HCT116 (cell line): ENCODE results near the gene TMC1. TPM values are rescaled to one million over a fixed set of nuclear protein-coding genes. Genes with fewer than 3 reads are reported as not detected.

Experiments
- ATAC-seq: fragments of 200-7000 bp; cut with Tn5 transposase; 2 replicates; pipeline ENCODE4 v1.9.1; 2020; ENCODE audit warnings: mild to moderate bottlenecking, moderate library complexity
- BruUV-seq: library from RNA; stranded (reverse); fragments of 400-500 nt; replicated peaks from 2 replicates; lab custom pipeline; 2021; lab: Mats Ljungman, UMichigan
- CTCF ChIA-PET: fragments of 300-600 bp; sonication (Branson Sonifier 250); formaldehyde crosslinking; loops from one replicate; lab custom pipeline; 2021; ENCODE audit warnings: antibody characterized with exemption; lab: Charles Lee
- POLR2A ChIA-PET: fragments of 300-600, 350-600 bp; sonication (Branson Sonifier 250); formaldehyde crosslinking; loops from one replicate; lab custom pipeline; 2021; ENCODE audit warnings: antibody characterized with exemption; lab: Charles Lee
- RAD21 ChIA-PET, 2 experiments: fragments of 300-600 bp; sonication (Branson Sonifier 250); formaldehyde crosslinking; loops; one replicate each; lab custom pipeline; 2023; ENCODE audit warnings: low total read pairs in 2 of 2; ENCODE audit not compliant: uncharacterized antibody in 2 of 2, unreplicated experiment in 2 of 2, low non-redundant PET in 1 of 2; lab: Charles Lee
- DNase-seq: peaks from one replicate; pipeline ENCODE4 v3.0.0-alpha.2; 2010; ENCODE audit warnings: low read depth, low spot score
- H2AFZ ChIP-seq: fragments of 200-600 bp; shearing (Covaris generic), sonication (generic); 2 replicates; pipeline ENCODE4 v1.6.1; 2017; ENCODE audit warnings: low read depth, mixed run types, mixed read lengths, antibody characterized with exemption, low read length; ENCODE audit not compliant: poor library complexity, severe bottlenecking
- H3K27ac ChIP-seq: 2 replicates; pipeline ENCODE4 v1.5.1; 2012; ENCODE audit warnings: low read depth, low read length
- H3K27me3 ChIP-seq: fragments of 200-600 bp; sonication (generic); 2 replicates; pipeline ENCODE4 v1.6.1; 2016; ENCODE audit warnings: mixed run types, low read length, mixed read lengths; ENCODE audit not compliant: insufficient read depth
- H3K36me3 ChIP-seq, 2 experiments: fragments of 200-500 bp in 1 of 2; fragments of 200-600 bp in 1 of 2; sonication (Bioruptor generic) in 1 of 2; sonication (generic) in 1 of 2; 2 replicates each; pipeline versions ENCODE4 v1.5.1 to v1.6.1; 2014 to 2016; ENCODE audit warnings: low read length in 2 of 2, inconsistent platforms in 1 of 2, mixed read lengths in 1 of 2, mixed run types in 1 of 2; ENCODE audit not compliant: insufficient read depth in 2 of 2, control insufficient read depth in 1 of 2
- H3K4me1 ChIP-seq, 2 experiments: fragments of 200-600 bp in 1 of 2; sonication (generic) in 1 of 2; 2 replicates each; pipeline versions ENCODE4 v1.5.1 to v1.6.1; 2012 to 2017; ENCODE audit warnings: low read length in 2 of 2, inconsistent platforms in 1 of 2, mild to moderate bottlenecking in 1 of 2, mixed read lengths in 1 of 2, mixed run types in 1 of 2, moderate library complexity in 1 of 2; ENCODE audit not compliant: insufficient read depth in 2 of 2, control insufficient read depth in 1 of 2
- H3K4me2 ChIP-seq: fragments of 200-600 bp; sonication (generic); 2 replicates; pipeline ENCODE4 v1.6.1; 2017; ENCODE audit warnings: mixed run types, low read length, mixed read lengths
- H3K4me3 ChIP-seq, 2 experiments: fragments of 200-600 bp in 1 of 2; sonication (generic) in 1 of 2; replicated peaks in 1 of 2; 2 replicates each; pipeline ENCODE4 v1.5.1; 2011 to 2016; ENCODE audit warnings: low read length in 2 of 2, control low read depth in 1 of 2, low read depth in 1 of 2, mild to moderate bottlenecking in 1 of 2, mixed read lengths in 1 of 2, mixed run types in 1 of 2
- H3K79me2 ChIP-seq: fragments of 200-600 bp; sonication (generic); 2 replicates; pipeline ENCODE4 v1.6.1; 2017; ENCODE audit warnings: mild to moderate bottlenecking, mixed run types, low read length, moderate library complexity, mixed read lengths; ENCODE audit not compliant: insufficient read depth
- H3K9ac ChIP-seq: fragments of 200-600 bp; sonication (generic); 2 replicates; pipeline ENCODE4 v1.6.1; 2016; ENCODE audit warnings: low read length, mixed read lengths
- H3K9me2 ChIP-seq: fragments of 200-600 bp; sonication (generic), shearing (Covaris generic); 2 replicates; pipeline ENCODE4 v1.6.1; 2017; ENCODE audit warnings: mixed run types, mild to moderate bottlenecking, moderate library complexity; ENCODE audit not compliant: insufficient read depth
- H3K9me3 ChIP-seq, 2 experiments: fragments of 200-500 bp in 1 of 2; fragments of 200-600 bp in 1 of 2; sonication (Bioruptor generic) in 1 of 2; sonication (generic) in 1 of 2; 2 replicates each; pipeline ENCODE4 v1.6.1; 2014 to 2017; ENCODE audit warnings: low read length in 2 of 2, mixed read lengths in 2 of 2, inconsistent platforms in 1 of 2, low read depth in 1 of 2, mild to moderate bottlenecking in 1 of 2, mixed run types in 1 of 2, moderate library complexity in 1 of 2; ENCODE audit not compliant: control insufficient read depth in 1 of 2, insufficient read depth in 1 of 2
- H4K20me1 ChIP-seq: fragments of 200-600 bp; sonication (generic), shearing (Covaris generic); 2 replicates; pipeline ENCODE4 v1.6.1; 2017; ENCODE audit warnings: mixed run types, mild to moderate bottlenecking, moderate library complexity; ENCODE audit not compliant: insufficient read depth
- CBX3 ChIP-seq: IDR thresholded peaks from 2 replicates; pipeline ENCODE4 v1.6.1; 2012; ENCODE audit warnings: low read depth
- CEBPB ChIP-seq: IDR thresholded peaks from 2 replicates; pipeline ENCODE4 v1.6.1; 2012; ENCODE audit warnings: low read depth
- EGR1 ChIP-seq: IDR thresholded peaks from 2 replicates; pipeline ENCODE4 v1.6.1; 2012; ENCODE audit warnings: low read depth
- ELF1 ChIP-seq: IDR thresholded peaks from 2 replicates; pipeline ENCODE4 v1.6.1; 2012; ENCODE audit warnings: low read depth, borderline replicate concordance
- EZH2 ChIP-seq: fragments of 200-600 bp; sonication (generic); IDR thresholded peaks from 2 replicates; pipeline ENCODE4 v1.6.1; 2017; ENCODE audit warnings: antibody characterized with exemption, mixed run types
- EZH2phosphoT487 ChIP-seq: fragments of 200-600 bp; IDR thresholded peaks from 2 replicates; pipeline ENCODE4 v1.6.1; 2018; ENCODE audit warnings: antibody characterized with exemption, borderline replicate concordance
- FOSL1 ChIP-seq: IDR thresholded peaks from 2 replicates; pipeline ENCODE4 v1.6.1; 2012; ENCODE audit warnings: low read depth
- JUND ChIP-seq: IDR thresholded peaks from 2 replicates; pipeline ENCODE4 v1.6.1; 2012
- POLR2A ChIP-seq: IDR thresholded peaks from 2 replicates; pipeline ENCODE4 v1.7.0; 2011; ENCODE audit warnings: borderline replicate concordance; ENCODE audit not compliant: insufficient read depth, insufficient read length; ENCODE audit errors: extremely low read depth
- POLR2AphosphoS5 ChIP-seq: IDR thresholded peaks from 2 replicates; pipeline ENCODE4 v1.6.1; 2011; ENCODE audit warnings: mild to moderate bottlenecking, low read depth, low read length, moderate library complexity
- RAD21 ChIP-seq: IDR thresholded peaks from 2 replicates; pipeline ENCODE4 v1.6.1; 2012; ENCODE audit warnings: low read depth, mild to moderate bottlenecking
- SIN3A ChIP-seq: IDR thresholded peaks from 2 replicates; pipeline ENCODE4 v1.6.1; 2012; ENCODE audit warnings: low read depth
- SP1 ChIP-seq: IDR thresholded peaks from 2 replicates; pipeline ENCODE4 v1.6.1; 2012; ENCODE audit warnings: low read depth
- SRF ChIP-seq: IDR thresholded peaks from 2 replicates; pipeline ENCODE4 v1.6.1; 2012; ENCODE audit warnings: low read depth
- TCF7L2 ChIP-seq: IDR thresholded peaks from 2 replicates; pipeline ENCODE4 v1.7.0; 2011; ENCODE audit warnings: borderline replicate concordance, inconsistent platforms; ENCODE audit not compliant: insufficient read depth, insufficient read length; ENCODE audit errors: extremely low read depth
- YY1 ChIP-seq: IDR thresholded peaks from 2 replicates; pipeline ENCODE4 v1.6.1; 2011; ENCODE audit warnings: low read length, low read depth, moderate library complexity, mild to moderate bottlenecking; ENCODE audit not compliant: insufficient replicate concordance; ENCODE audit errors: extremely low read depth
- ZNF274 ChIP-seq: fragments of 200-500 bp; sonication (Bioruptor generic); IDR thresholded peaks from 2 replicates; pipeline ENCODE4 v1.6.1; 2014; ENCODE audit warnings: mild to moderate bottlenecking, low read depth, low read length, inconsistent platforms
- intact Hi-C: fragments of 100-400 bp; cut with micrococcal nuclease; formaldehyde crosslinking; loops from 2 replicates; pipeline ENCODE4 v1.10.0; 2022
- total RNA-seq: library from RNA; stranded (reverse); gene quantifications from one replicate; pipeline ENCODE4 v1.2.1, GENCODE V29; 2021; ENCODE audit not compliant: unreplicated experiment
- TF ChIP-seq, protein P1 (sequence below): IDR thresholded peaks from 2 replicates; pipeline ENCODE4 v1.6.1; 2012
- TF ChIP-seq, protein P2 (sequence below): IDR thresholded peaks from 2 replicates; pipeline ENCODE4 v1.6.1; 2012
- TF ChIP-seq, protein P3 (sequence below), 3 experiments: fragments of 200-600 bp in 1 of 3; sonication (generic) in 1 of 3; IDR thresholded peaks in 2 of 3; conservative IDR thresholded peaks in 1 of 3; 2 replicates each; pipeline ENCODE4 v1.5.1; 2012 to 2017; ENCODE audit warnings: low read depth in 2 of 3, low read length in 2 of 3, antibody characterized with exemption in 1 of 3, borderline replicate concordance in 1 of 3, control low read depth in 1 of 3, mild to moderate bottlenecking in 1 of 3, mixed read lengths in 1 of 3, mixed run types in 1 of 3, moderate library complexity in 1 of 3; ENCODE audit not compliant: insufficient read depth in 1 of 3

TMC1 gene
- total RNA-seq, 1 experiment from 2014 or later = 0.57 TPM

DNA sequence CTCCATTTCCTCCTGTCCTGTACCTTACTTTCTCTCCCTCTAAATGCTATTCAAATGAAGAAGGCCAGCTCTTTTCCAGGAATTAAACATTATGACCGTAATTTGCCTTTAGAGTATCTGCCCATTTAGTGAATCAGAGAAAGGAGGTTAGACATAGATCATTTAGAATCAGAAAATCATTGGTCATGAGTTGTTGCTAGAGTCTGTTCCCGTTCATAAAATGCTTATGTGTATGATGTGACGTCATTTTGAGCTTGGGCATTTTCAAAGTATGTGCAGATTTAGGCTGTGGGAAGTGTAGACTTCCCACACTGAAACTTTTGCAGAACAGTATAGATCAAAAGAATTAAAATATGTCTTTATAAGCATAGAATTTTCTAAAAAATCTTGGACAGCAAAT lies 268.5 kb downstream of the TMC1 start:
- Histone ChIP-seq H2AFZ (no peak overlapping the region), H3K4me3 (no peak overlapping the region), H4K20me1 (no peaks in the 10 kb centered on the region), H3K9me2 (no peaks in the 10 kb centered on the region), H3K79me2 (no peaks in the 10 kb centered on the region), H3K36me3 (no peaks in the 10 kb centered on the region), H3K27ac (no peak overlapping the region), H3K9me3 (no peaks in the 10 kb centered on the region), H3K9ac (no peak overlapping the region), H3K4me1 (no peaks in the 10 kb centered on the region), H3K27me3 (no peaks in the 10 kb centered on the region), H3K4me2 (no peak overlapping the region)
- ATAC-seq (no peak), DNase-seq (no peak)
- ChIA-PET CTCF (interaction anchor here (1.1 kb wide), 1 partner anchor 19 kb away, joined by 3 read pairs; no protein-coding TSS in a partner anchor), RAD21 (no interaction called here), POLR2A (no interaction called here)
- no peak for TF ChIP-seq EZH2phosphoT487
- TF ChIP-seq ZNF274 = no peak
- TF ChIP-seq CBX3 = no peak
- TF ChIP-seq TCF7L2 = no peak
- no peak for TF ChIP-seq POLR2A
- no peak for TF ChIP-seq RAD21
- no peak for TF ChIP-seq EGR1
- no peak for TF ChIP-seq YY1
- TF ChIP-seq SRF = no peak
- TF ChIP-seq, protein P1, sequence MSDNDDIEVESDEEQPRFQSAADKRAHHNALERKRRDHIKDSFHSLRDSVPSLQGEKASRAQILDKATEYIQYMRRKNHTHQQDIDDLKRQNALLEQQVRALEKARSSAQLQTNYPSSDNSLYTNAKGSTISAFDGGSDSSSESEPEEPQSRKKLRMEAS = no peak
- TF ChIP-seq, protein P2, sequence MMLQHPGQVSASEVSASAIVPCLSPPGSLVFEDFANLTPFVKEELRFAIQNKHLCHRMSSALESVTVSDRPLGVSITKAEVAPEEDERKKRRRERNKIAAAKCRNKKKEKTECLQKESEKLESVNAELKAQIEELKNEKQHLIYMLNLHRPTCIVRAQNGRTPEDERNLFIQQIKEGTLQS = no peak
- TF ChIP-seq SP1 = no peak
- no peak for TF ChIP-seq EZH2
- no peak for TF ChIP-seq CEBPB
- no peak for TF ChIP-seq POLR2AphosphoS5
- TF ChIP-seq JUND = no peak
- TF ChIP-seq SIN3A = no peak
- TF ChIP-seq, protein P3, sequence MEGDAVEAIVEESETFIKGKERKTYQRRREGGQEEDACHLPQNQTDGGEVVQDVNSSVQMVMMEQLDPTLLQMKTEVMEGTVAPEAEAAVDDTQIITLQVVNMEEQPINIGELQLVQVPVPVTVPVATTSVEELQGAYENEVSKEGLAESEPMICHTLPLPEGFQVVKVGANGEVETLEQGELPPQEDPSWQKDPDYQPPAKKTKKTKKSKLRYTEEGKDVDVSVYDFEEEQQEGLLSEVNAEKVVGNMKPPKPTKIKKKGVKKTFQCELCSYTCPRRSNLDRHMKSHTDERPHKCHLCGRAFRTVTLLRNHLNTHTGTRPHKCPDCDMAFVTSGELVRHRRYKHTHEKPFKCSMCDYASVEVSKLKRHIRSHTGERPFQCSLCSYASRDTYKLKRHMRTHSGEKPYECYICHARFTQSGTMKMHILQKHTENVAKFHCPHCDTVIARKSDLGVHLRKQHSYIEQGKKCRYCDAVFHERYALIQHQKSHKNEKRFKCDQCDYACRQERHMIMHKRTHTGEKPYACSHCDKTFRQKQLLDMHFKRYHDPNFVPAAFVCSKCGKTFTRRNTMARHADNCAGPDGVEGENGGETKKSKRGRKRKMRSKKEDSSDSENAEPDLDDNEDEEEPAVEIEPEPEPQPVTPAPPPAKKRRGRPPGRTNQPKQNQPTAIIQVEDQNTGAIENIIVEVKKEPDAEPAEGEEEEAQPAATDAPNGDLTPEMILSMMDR (IDR thresholded peaks at IDR 0.05 in 2 of 3, conservative IDR thresholded peaks at IDR 0.05 in 1 of 3; ENCODE audit: borderline replicate concordance in 1 of 3, insufficient read depth in 1 of 3, low read depth in 2 of 3, low read length in 2 of 3) = no peak
- TF ChIP-seq ELF1 = no peak
- TF ChIP-seq FOSL1 = no peak
- BruUV-seq = no TSS peak
- intact Hi-C loops = no loop called here
